Smooth muscle cell (in vitro differentiated cells): ENCODE results near the gene MYH7. TPM values are rescaled to one million over a fixed set of nuclear protein-coding genes. Genes with fewer than 3 reads are reported as not detected.

Experiments used
- DNase-seq: peaks from one replicate; lab custom pipeline; 2025; ENCODE audit not compliant: unreplicated experiment; lab: John Stamatoyannopoulos, UW
- H2AFZ ChIP-seq: fragments of 200-600 bp; sonication (generic); 2 replicates; pipeline ENCODE4 v1.6.0; 2016; ENCODE audit warnings: antibody characterized with exemption, low read depth, mild to moderate bottlenecking
- H3F3A ChIP-seq: fragments of 200-600 bp; sonication (generic); 2 replicates; pipeline ENCODE4 v1.6.0; 2017; ENCODE audit warnings: antibody characterized with exemption, low read depth
- H3K27ac ChIP-seq: fragments of 200-600 bp; sonication (generic); 2 replicates; pipeline ENCODE4 v1.5.1; 2016; ENCODE audit warnings: low read depth, mild to moderate bottlenecking
- H3K27me3 ChIP-seq: fragments of 200-600 bp; sonication (generic); 2 replicates; pipeline ENCODE4 v1.6.1; 2016; ENCODE audit warnings: low read depth, mild to moderate bottlenecking
- H3K36me3 ChIP-seq: fragments of 200-600 bp; sonication (generic); 2 replicates; pipeline ENCODE4 v1.5.1; 2016; ENCODE audit warnings: low read depth
- H3K4me1 ChIP-seq: fragments of 200-600 bp; sonication (generic); 2 replicates; pipeline ENCODE4 v1.5.1; 2016; ENCODE audit warnings: low read depth
- H3K4me2 ChIP-seq: fragments of 200-600 bp; sonication (generic); 2 replicates; pipeline ENCODE4 v1.6.0; 2016; ENCODE audit warnings: mild to moderate bottlenecking
- H3K4me3 ChIP-seq: fragments of 200-600 bp; sonication (generic); 2 replicates; pipeline ENCODE4 v1.5.1; 2016; ENCODE audit warnings: mild to moderate bottlenecking
- H3K79me2 ChIP-seq: fragments of 200-600 bp; sonication (generic); 2 replicates; pipeline ENCODE4 v1.6.0; 2016; ENCODE audit warnings: low read depth, mild to moderate bottlenecking
- H3K9ac ChIP-seq: fragments of 200-600 bp; sonication (generic); 2 replicates; pipeline ENCODE4 v1.6.0; 2016; ENCODE audit warnings: low read depth
- H3K9me3 ChIP-seq: fragments of 200-600 bp; sonication (generic); replicated peaks from 2 replicates; pipeline ENCODE4 v1.5.1; 2016; ENCODE audit warnings: low read depth
- H4K20me1 ChIP-seq: fragments of 200-600 bp; sonication (generic); 2 replicates; pipeline ENCODE4 v1.6.0; 2016; ENCODE audit warnings: low read depth
- WGBS: methylation state at CpG from one replicate; pipeline ENCODE4 v1.1.7; 2016; ENCODE audit warnings: low lambda C conversion rate; 5-methylcytosine and 5-hydroxymethylcytosine counted together
- polyA plus RNA-seq: library from polyadenylated mRNA; unstranded; fragments of >200 nt; fragmentation: Nextera tagmentation; extraction: Ambion mirVana; gene quantifications from 2 replicates; pipeline ENCODE4 v1.2.1, GENCODE V29; 2016
- total RNA-seq: library from RNA; depleted of rRNA; stranded (reverse); fragments of >200 nt; gene quantifications from 2 replicates; pipeline ENCODE4 v1.2.3, GENCODE V29; 2014
- TF ChIP-seq, protein P1 (sequence below): fragments of 200-600 bp; sonication (generic); IDR thresholded peaks from 2 replicates; pipeline ENCODE4 v1.5.1; 2017; ENCODE audit warnings: borderline replicate concordance, mild to moderate bottlenecking, antibody characterized with exemption; ENCODE audit not compliant: insufficient read depth, poor library complexity, severe bottlenecking

Gene MYH7
- total and polyA plus RNA-seq, 2 experiments from 2014 or later: not detected

DNA sequence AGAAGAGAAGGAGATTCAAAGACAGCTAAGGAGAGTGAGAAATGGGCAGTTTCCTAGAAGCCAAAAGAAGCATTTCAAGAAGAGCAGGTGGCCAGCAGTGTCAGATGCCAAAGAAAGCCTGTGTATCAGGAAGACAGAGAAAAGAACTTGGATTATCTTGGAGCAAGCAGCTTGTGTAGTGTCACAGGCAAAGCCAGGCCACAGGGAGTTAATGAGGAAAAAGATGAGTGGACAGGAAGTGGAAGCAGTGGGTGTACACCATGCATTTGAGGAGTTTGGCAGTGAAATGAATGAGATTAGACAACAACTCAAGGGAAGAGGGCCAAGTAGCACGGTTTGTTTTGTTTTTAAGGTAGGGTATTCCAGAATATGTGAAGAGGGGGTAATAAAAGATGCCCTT lies 5.6 kb upstream of the MYH7 start:
- WGBS: 69% methylated on average over 1 of the region's 1 CpG
- peaks cover 44% of the 10 kb centered on the region for H3K4me1 ChIP-seq
- no peaks in the 10 kb centered on the region for H3K27me3 ChIP-seq
- no peaks in the 10 kb centered on the region for H3F3A ChIP-seq
- no peaks in the 10 kb centered on the region for H4K20me1 ChIP-seq
- H3K27ac ChIP-seq: no peak overlapping the region
- no peak overlapping the region for H3K9ac ChIP-seq
- no peak for DNase-seq
- no peak overlapping the region for H2AFZ ChIP-seq
- H3K4me3 ChIP-seq: no peak overlapping the region
- TF ChIP-seq, protein P1, sequence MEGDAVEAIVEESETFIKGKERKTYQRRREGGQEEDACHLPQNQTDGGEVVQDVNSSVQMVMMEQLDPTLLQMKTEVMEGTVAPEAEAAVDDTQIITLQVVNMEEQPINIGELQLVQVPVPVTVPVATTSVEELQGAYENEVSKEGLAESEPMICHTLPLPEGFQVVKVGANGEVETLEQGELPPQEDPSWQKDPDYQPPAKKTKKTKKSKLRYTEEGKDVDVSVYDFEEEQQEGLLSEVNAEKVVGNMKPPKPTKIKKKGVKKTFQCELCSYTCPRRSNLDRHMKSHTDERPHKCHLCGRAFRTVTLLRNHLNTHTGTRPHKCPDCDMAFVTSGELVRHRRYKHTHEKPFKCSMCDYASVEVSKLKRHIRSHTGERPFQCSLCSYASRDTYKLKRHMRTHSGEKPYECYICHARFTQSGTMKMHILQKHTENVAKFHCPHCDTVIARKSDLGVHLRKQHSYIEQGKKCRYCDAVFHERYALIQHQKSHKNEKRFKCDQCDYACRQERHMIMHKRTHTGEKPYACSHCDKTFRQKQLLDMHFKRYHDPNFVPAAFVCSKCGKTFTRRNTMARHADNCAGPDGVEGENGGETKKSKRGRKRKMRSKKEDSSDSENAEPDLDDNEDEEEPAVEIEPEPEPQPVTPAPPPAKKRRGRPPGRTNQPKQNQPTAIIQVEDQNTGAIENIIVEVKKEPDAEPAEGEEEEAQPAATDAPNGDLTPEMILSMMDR: no peak
- H3K79me2 ChIP-seq: no peaks in the 10 kb centered on the region
- H3K36me3 ChIP-seq: no peaks in the 10 kb centered on the region
- no peaks in the 10 kb centered on the region for H3K9me3 ChIP-seq
- no peak overlapping the region for H3K4me2 ChIP-seq

DNA sequence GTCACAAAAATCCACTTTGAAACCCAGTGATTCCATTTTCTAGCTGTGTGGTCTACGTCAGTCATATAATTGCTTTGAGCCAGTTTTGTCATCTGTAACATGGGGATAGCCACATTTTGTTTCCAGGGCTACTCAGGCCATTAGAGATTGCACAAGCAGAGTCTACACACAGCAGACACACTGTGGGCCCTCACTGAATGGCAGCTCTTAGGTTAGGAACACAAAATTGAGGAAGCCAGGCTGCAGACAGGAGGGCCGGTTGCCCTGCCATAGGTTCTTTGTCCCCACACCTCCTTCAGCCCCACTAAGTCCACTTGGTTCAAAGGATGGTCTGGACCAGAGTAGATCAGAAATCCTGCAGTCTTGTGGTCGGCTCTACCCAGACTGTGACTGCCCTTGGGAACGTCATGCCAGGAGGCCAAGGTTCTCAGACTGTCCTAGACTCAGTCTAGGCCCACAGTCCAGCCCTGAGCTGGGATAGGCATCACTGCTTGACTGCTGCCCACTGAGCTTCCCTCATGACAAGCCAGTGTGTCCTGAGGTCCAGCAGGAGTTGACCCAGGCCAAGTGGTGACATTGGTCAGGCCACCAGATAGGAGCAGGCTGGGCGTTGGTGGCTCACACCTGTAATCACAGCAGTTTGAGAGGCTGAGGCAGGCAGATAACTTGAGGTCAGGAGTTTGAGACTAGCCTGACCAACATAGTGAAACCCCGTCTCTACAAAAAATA lies 3.8 kb upstream of the MYH7 start:
- no peaks in the 10 kb centered on the region for H3K27me3 ChIP-seq
- H4K20me1 ChIP-seq: no peaks in the 10 kb centered on the region
- TF ChIP-seq, protein P1: no peak
- H3K4me2 ChIP-seq: no peak overlapping the region
- no peaks in the 10 kb centered on the region for H3K9me3 ChIP-seq
- 90% methylated on average over 6 of the region's 6 CpGs for WGBS
- no peak for DNase-seq
- no peaks in the 10 kb centered on the region for H3K79me2 ChIP-seq
- no peaks in the 10 kb centered on the region for H3K36me3 ChIP-seq
- no peak overlapping the region for H3K27ac ChIP-seq
- no peaks in the 10 kb centered on the region for H3F3A ChIP-seq
- no peak overlapping the region for H3K9ac ChIP-seq
- H3K4me1 ChIP-seq: peaks cover 51% of the 10 kb centered on the region
- H3K4me3 ChIP-seq: no peak overlapping the region
- no peak overlapping the region for H2AFZ ChIP-seq

DNA sequence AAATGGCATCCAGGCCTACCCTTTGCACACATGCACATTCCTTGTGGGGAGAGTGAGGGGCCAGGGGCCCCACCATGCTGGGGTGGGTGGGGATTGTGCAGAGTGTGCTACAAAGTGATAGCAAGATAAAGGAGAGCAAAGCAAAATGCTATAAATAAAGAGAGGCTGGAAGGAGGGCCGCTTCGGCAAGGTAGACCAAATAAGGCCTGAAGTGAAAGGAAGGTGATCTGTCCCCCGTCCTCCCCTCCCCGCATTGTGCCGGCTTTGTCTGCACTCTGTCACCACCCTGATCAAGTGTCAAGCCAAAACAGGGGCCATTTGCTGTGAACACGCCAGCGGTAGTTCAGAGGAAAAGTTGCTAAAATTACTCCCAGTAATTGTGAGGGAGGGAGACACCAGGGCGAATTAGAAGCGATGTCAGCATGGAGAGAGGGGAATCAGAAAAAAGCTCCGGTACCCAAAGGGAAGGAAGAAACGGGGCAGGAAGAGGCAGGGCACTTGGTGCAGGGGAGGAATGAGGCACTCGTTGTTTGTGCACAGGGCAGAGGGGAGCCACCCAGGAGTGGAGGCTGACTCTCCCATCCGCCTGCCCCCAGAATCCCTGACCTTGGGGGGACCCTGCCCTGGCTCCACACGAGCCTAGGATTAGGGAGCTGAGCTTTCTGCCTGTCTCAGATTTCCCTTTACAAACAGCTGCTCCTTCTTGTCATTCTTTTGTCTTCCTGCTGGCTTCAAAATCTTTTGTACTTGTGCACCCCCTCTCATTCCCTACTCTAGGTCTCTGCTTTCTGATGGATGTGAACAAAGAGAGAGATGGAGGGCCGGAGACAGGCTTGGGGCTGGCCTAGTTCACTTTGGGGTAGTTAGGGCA lies 2.9 kb upstream of the MYH7 start:
- Histone ChIP-seq H3K4me1 (peaks cover 45% of the 10 kb centered on the region), H3K36me3 (no peaks in the 10 kb centered on the region), H3K4me2 (no peak overlapping the region), H3K27me3 (no peaks in the 10 kb centered on the region), H2AFZ (no peak overlapping the region), H3K9me3 (no peaks in the 10 kb centered on the region), H3F3A (no peaks in the 10 kb centered on the region), H3K9ac (no peak overlapping the region), H4K20me1 (no peaks in the 10 kb centered on the region), H3K79me2 (no peaks in the 10 kb centered on the region), H3K27ac (no peak overlapping the region), H3K4me3 (no peak overlapping the region)
- DNase-seq: no peak
- 70% methylated on average over 15 of the region's 15 CpGs for WGBS
- TF ChIP-seq, protein P1: no peak
